ENCODE data around the gene ANAPC13. TPM values are rescaled to one million over a fixed set of nuclear protein-coding genes. Genes with fewer than 3 reads are reported as not detected.

Gene ANAPC13
- total and polyA plus RNA-seq, 10 of the 15 experiments (the other 5 are each of a cell fraction or from before 2014, with no cell fraction given) = 34.9 to 139 (median 83.0) TPM

- TF ChIP-seq SUZ12 (IDR thresholded peaks at IDR 0.05; ENCODE audit: unreplicated experiment) = no peak
- no peak for TF ChIP-seq ZNF207 (IDR thresholded peaks at IDR 0.05; ENCODE audit: borderline replicate concordance)
- TF ChIP-seq CEBPB (IDR thresholded peaks at IDR 0.05; ENCODE audit: borderline replicate concordance in 1 of 2, low read depth in 2 of 2, low read length in 2 of 2) = no peak
These were observed 40.5 kb upstream of the ANAPC13 start (continued) for GRCh38 chr3:134526319-134526718.

- no peak overlapping the region for H3K27ac ChIP-seq (ENCODE audit: control insufficient read depth, insufficient read depth)
- no TSS peak for BruUV-seq (replicated peaks)
- no peaks in the 10 kb centered on the region for H4K20me1 ChIP-seq (ENCODE audit: control insufficient read depth, insufficient read depth)
- in situ Hi-C loops (cut with MboI) (no loop called here), intact Hi-C loops (cut with micrococcal nuclease; ENCODE audit: unreplicated experiment) (no loop called here)
- RAD21 ChIA-PET (ENCODE audit: unreplicated experiment) = no interaction called here
- CTCF ChIA-PET = no interaction called here
- 0 out of 2 replicates have a peak, but pooled peaks cover 1% of the 10 kb centered on the region for H3K79me2 ChIP-seq (ENCODE audit: control insufficient read depth, insufficient read depth, low read length)
- POLR2A ChIA-PET = no interaction called here
- H3K4me3 ChIP-seq = no peak overlapping the region
- no peak overlapping the region for H3K9ac ChIP-seq (ENCODE audit: control insufficient read depth, insufficient read depth, low read length)
- FAIRE-seq (no peak), ATAC-seq (no peak), DNase-seq (ENCODE audit: low read depth, low spot score) (no peak)
- no peak overlapping the region for H3K4me2 ChIP-seq (ENCODE audit: control insufficient read depth, insufficient read depth)
- H3K27me3 ChIP-seq (replicated peaks in 1 of 2; ENCODE audit: control insufficient read depth in 2 of 2, insufficient read depth in 2 of 2, low read length in 1 of 2) = no peaks in the 10 kb centered on the region
- SMC1A ChIA-PET (ENCODE audit: uncharacterized antibody, unreplicated experiment) = no interaction called here
- peaks cover 8% of the 10 kb centered on the region; the same call in 2 of the 3 replicates for H3K9me3 ChIP-seq (replicated peaks; ENCODE audit: control insufficient read depth, insufficient read depth, low read length)
- H3K4me1 ChIP-seq (ENCODE audit: control insufficient read depth, insufficient read depth, low read length) = no peaks in the 10 kb centered on the region
- no peaks in the 10 kb centered on the region; a peak in 1 of 4 replicates for H3K36me3 ChIP-seq (ENCODE audit: control insufficient read depth in 2 of 2, insufficient read depth in 2 of 2, low read length in 1 of 2)
- H2AFZ ChIP-seq (ENCODE audit: control insufficient read depth, low read depth, low read length) = no peak overlapping the region
- TF ChIP-seq HDGF (IDR thresholded peaks at IDR 0.05) (no peak), MTA3 (IDR thresholded peaks at IDR 0.05; ENCODE audit: borderline replicate concordance, low read length) (no peak), SUZ12 (IDR thresholded peaks at IDR 0.05; ENCODE audit: unreplicated experiment) (no peak), POLR2A (IDR thresholded peaks at IDR 0.05; ENCODE audit: low read depth, low read length) (no peak), MYB (IDR thresholded peaks at IDR 0.05; ENCODE audit: borderline replicate concordance, low read depth, low read length) (no peak), TCF7 (IDR thresholded peaks at IDR 0.05; ENCODE audit: borderline replicate concordance) (no peak), PRDM15 (CRISPR knock-in tag; IDR thresholded peaks at IDR 0.05) (no peak), BCL3 (IDR thresholded peaks at IDR 0.05; ENCODE audit: borderline replicate concordance, insufficient read depth, low read depth, low read length, poor library complexity, severe bottlenecking) (no peak), FOXK2 (IDR thresholded peaks at IDR 0.05) (no peak), SMARCA5 (IDR thresholded peaks at IDR 0.05) (no peak), USF1 (IDR thresholded peaks at IDR 0.05; ENCODE audit: borderline replicate concordance, extremely low read length, insufficient read depth, low read depth, low read length) (no peak), ZNF622 (IDR thresholded peaks at IDR 0.05) (no peak), IRF5 (IDR thresholded peaks at IDR 0.05; ENCODE audit: borderline replicate concordance) (no peak), EZH2 (IDR thresholded peaks at IDR 0.05; ENCODE audit: borderline replicate concordance, control insufficient read depth, low read depth, low read length) (no peak)
These were observed 39.5 kb upstream of the ANAPC13 start for GRCh38 chr3:134525293-134525692.
